COLO668 (cell line): ENCODE measurements around the gene CARS2.
A peak's percentile ranks its signal among the peaks of the same experiment; 100 is the strongest.
"Not testable (repeated sequence)": the region's sequence is repeated elsewhere in the genome, so short reads cannot be mapped to it uniquely, and the experiment has no call there.

Experiments
- DNase-seq: peaks from one replicate; lab custom pipeline; 2025; ENCODE audit not compliant: unreplicated experiment; lab: John Stamatoyannopoulos, UW

CARS2 gene

DNA sequence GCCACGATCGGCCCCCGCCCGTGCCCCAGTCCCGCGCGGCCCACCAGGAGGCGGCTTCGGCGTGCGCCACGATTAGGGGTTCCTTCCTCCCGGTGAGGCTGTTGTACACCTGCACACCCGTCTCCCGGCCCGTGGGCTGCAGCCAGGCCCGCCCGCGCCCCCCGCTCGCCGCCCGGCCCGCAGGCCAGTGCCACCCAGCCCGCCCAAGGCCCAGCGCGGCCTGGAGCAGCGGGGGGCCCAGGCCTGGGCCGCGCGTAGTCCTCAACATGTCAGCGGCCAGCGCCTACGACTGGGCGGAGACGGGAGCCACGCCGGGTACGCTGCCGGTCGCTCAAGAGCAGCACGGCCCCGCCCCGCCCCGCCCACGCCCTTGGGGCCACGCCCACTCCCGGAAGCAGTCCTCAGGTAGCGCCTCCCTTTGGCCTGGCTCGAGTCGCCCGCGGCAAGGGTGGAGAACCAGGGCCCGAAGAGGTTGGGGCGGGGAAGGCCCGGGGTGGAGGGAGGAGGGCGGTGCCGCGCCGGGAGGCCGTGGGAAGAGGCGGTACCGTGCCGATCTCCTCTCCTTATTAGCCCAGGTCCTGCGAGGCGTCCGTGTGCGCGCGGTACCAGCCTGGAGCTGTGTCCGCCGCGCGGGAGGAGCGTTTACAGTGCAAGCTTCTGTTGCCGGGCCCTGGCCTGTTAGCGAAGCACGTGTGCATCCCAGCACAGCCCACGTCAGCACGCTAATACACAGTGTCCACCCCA, at the start of gene CARS2:
TSS of gene CARS2 (minus strand) at position 291 of the 744 bp plus-strand sequence. CDS start at position 268, 23 bp downstream.
- peak; percentile 100 for DNase-seq

DNA sequence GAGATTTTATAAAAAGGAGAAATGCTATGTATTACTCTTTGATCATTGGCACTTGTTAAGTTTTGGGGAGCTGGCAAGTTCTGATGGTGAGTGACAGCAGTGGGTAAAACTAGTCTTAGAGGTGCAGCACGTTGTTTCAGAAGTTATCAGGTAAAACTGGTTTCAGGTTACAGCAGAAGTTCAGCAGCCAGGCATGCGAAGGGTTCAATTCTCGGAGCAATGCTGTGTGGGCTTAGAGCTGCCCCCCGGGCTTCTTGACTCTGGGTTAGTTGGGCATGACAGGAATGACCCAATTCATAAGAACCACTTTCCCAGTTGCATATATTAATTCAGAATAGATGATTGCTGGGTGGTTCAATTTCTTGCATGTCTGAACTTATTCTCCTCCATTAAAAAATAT, 42.4 kb upstream of the CARS2 start:
- no peak for DNase-seq

GRCh38 chr13:110746438-110746837, 40.5 kb upstream of the CARS2 start:
- no peak for DNase-seq

GRCh38 chr13:110743687-110744086, 37.8 kb upstream of the CARS2 start:
- DNase-seq = no peak

- DNase-seq = no peak
Measured at GRCh38 chr13:110737555-110737954, 31.6 kb upstream of the CARS2 start.

DNA sequence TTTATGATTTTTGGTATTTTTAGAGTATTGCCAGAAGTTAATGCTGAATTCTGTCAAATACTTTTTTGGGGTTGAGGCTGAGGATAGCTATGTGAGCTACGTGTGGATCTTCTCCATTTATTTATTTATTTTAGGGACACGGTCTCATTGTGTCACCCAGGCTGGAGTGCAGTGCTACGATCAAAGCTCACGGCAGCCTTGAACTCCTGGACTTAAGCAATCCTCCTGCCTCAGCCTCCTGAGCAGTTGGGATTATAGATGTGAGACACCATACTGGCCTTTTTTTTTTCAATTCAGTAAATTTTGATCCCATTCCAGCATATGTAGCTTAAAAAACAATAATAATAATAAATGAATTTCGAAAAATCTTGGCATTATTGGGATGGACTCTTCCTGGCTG, 28.6 kb upstream of the CARS2 start:
- no peak for DNase-seq

GRCh38 chr13:110731072-110731471, 25.2 kb upstream of the CARS2 start:
- DNase-seq = no peak

GRCh38 chr13:110726726-110727125, 20.8 kb upstream of the CARS2 start:
- peak; percentile 39 for DNase-seq

DNA sequence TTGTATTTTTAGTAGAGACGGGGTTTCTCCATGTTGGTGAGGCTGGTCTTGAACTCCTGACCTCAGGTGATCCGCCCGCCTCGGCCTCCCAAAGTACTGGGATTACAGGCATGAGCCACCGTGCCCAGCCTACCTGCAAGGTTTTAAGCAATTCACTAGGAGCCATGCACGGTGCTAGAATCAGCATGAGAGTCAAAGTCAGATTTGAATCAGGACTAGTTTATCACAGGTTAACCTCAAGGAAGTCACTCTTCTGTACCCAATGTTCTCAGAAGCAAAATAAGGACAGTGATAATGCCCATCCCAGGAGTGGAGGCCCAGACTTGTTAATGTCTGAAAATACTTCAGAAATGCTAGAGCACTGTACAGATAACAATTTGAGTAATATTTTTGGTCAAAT, 20.2 kb upstream of the CARS2 start:
- not testable (repeated sequence) for DNase-seq

GRCh38 chr13:110723598-110723997, 17.7 kb upstream of the CARS2 start:
- no peak for DNase-seq

DNA sequence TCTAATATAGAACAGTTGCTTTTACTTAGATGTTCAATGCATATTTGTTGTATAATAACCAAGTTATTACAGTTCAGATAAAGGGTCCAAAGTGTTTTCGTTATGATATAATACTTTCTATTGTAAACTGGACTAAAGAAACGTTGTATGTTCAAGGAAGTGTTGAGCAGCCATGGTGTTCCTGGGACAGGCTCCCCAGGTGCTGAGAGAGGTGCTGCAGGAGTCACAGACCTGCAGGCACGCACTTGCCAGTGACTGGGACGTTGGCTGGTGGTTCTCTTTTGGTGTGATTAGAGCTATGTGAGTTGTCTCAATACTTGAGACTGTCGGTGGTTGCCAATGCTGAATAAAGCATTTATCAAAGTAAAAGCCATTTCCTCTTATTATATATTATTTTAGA, 17.1 kb upstream of the CARS2 start:
- DNase-seq = no peak

GRCh38 chr13:110719036-110719710, 13.3 kb upstream of the CARS2 start:
- no peak for DNase-seq

DNA sequence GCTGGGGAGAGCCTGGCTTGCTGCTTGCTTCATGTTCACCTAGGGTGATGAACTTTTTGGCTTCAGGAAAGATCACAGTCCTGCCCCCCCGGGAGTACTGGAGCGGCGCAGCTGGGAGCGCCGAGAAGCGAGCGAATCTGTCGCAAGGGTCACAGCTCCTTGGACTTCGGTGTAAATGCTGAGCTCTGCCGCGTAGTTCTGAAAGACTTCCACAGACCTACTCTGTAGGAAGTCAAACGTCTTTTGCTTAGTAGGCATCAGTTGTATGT, 10.3 kb upstream of the CARS2 start:
- DNase-seq = no peak

DNA sequence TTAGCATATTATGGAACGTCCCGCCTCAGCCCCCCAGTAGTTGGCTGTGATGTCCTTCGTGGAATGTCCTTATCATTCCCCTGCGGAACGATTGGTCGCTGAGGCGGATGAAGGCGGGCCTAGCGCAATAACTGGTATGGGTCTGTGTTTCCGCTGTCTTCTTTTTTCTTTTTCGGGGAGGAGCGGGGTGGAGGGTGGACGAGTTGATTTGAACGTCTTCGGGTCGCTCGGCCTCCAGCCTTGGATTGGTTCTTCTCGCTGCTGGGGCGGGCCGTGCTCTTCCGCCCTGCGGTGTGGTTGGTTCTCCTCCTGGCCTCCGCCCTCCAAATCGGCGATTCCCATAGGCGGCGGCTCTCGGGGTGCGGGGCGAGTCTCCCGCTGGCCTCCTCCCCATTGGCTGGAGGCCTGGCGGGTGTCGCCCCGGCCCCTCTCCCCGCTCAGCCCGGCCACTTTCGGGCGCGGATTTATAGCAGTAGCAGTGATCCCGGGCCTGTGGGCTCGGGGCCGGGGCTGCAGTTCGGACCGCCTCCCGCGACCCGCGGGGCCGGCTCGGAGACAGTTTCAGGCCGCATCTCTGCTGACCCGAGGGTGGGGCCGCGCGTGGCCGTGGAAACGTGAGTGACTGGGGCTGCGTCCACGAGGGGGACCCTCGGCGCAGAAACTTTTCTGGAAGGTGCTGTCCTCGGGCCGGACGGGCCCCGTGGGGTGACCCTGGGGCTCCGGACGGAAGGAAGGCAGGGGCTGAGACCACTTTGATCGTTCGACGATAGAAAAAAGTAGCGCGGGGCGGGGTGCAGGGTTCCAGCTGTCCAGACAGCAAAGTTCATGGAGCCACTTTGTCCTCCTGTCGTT, 9.7 kb upstream of the CARS2 start:
- DNase-seq = peak; percentile 100

DNA sequence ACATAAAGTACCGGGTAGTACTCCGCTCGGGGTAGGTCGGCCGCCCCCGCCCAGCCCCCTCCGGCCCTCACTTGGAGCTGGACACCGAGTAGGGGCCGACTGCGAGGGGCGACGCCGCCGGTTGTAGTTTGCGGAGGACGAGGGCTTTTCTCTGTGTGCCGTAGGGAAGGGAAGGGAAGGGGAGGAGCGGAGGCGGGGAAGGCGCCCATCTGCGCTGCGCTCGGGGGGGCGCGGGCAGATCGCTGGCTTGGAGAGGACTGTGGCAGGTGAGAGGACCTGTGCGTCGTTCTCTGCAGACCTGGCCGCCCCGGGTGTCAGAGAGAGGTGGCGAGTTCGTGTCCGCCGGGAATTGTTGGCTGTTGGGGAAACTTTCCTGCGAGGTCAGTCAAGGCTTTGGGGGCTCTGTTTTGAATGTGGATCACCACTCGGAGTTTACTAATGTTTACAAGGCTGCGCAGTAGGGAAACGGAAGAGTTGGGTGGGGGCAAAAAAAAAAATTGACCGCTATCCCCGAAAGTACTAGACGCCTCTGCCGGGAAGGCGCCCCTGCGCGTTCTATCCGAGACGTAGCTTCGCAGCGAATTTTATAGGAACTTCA, 9.0 kb upstream of the CARS2 start:
- peak; percentile 81 for DNase-seq

DNA sequence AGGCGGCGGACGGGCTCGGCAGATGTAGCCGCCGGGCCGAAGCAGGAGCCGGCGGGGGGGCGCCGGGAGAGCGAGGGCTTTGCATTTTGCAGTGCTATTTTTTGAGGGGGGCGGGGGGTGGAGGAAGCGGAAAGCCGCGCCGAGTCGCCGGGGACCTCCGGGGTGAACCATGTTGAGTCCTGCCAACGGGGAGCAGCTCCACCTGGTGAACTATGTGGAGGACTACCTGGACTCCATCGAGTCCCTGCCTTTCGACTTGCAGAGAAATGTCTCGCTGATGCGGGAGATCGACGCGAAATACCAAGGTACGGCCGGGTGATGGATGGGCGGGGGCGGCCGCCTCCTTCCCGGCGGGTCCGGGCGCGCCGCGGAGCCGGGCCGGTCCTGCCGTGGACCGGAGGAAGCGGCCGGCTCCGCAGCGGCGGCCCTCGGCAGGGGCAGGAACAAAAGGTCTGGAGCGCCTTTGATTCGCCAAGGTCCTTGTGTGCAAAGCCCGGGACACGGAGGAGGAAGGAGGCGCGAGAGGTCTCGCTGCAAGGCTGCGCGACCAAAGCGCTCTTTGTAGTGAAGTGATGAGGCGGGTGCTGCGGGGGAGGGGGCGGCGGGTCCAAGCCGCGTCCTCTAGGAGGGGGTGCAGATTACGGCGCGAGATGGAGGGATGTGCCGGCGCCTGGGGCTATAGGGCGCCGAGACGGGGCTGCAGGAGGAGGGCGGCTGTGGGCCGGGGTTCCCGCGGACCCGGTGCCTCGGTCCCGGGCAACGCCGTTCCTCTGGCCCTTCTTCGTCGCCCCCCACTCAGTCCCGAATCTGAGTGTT, 8.3 kb upstream of the CARS2 start:
- peak; percentile 80 for DNase-seq

- DNase-seq = no peak
Measured at GRCh38 chr13:110713642-110713952, 7.7 kb upstream of the CARS2 start, which contains the start of gene ING1. Gene ING1 (plus strand): TSS chr13:110713700. CDS start chr13:110714150, 450 bp downstream.

GRCh38 chr13:110712849-110713641, 7.1 kb upstream of the CARS2 start:
- peak; percentile 100 for DNase-seq

GRCh38 chr13:110712081-110712848, 6.3 kb upstream of the CARS2 start:
- peak; percentile 100 for DNase-seq
